Right cardiac atrium (tissue), 5 donors: ENCODE results near the gene AMBRA1. TPM values are rescaled to one million over a fixed set of nuclear protein-coding genes. Genes with fewer than 3 reads are reported as not detected.

ENCODE experiments used
- ATAC-seq, 2 donors: fragments of 200-7000 bp; cut with Tn5 transposase; one replicate each; pipeline versions ENCODE4 v1.8.0 to v1.9.1; 2020; ENCODE audit warnings: moderate library complexity in 2 of 2, mild to moderate bottlenecking in 1 of 2
- DNase-seq, 3 donors: peaks; one replicate each; pipeline ENCODE4 v3.0.0-alpha.2; 2020
- H3K27ac ChIP-seq: one replicate; pipeline ENCODE4 v1.5.1; 2013; ENCODE audit warnings: mild to moderate bottlenecking, low read length, control low read depth, moderate library complexity
- H3K27me3 ChIP-seq: one replicate; pipeline ENCODE4 v1.6.1; 2013; ENCODE audit not compliant: control insufficient read depth, insufficient read depth
- H3K4me1 ChIP-seq: one replicate; pipeline ENCODE4 v1.6.1; 2013; ENCODE audit warnings: low read length; ENCODE audit not compliant: control insufficient read depth, insufficient read depth
- H3K4me3 ChIP-seq: one replicate; pipeline ENCODE4 v1.5.1; 2013; ENCODE audit warnings: low read length, control low read depth
- H3K9me3 ChIP-seq: one replicate; pipeline ENCODE4 v1.6.1; 2013; ENCODE audit warnings: low read length; ENCODE audit not compliant: control insufficient read depth
- WGBS: extraction: QIAGEN DNeasy Blood & Tissue Kit; methylation state at CpG from one replicate; pipeline ENCODE4 v1.1.7; 2013; 5-methylcytosine and 5-hydroxymethylcytosine counted together
- intact Hi-C, 4 donors: fragments of 100-400 bp; cut with DNase I; formaldehyde crosslinking; loops; one replicate each; pipeline versions ENCODE4 v1.11.0 to v1.14.0; 2022 to 2023
- polyA plus RNA-seq: library from polyadenylated mRNA; stranded (reverse); fragments of 200-250 nt; gene quantifications from one replicate; pipeline ENCODE4 v1.2.3, GENCODE V29; 2013
- total RNA-seq, 4 donors: library from RNA; stranded (reverse); fragmentation: NEBNext Ultra II Directional; extraction: Animal tissue kit (Norgen Biotek cat#: 25700); gene quantifications; one replicate each; pipeline ENCODE4 v1.2.1, GENCODE V29; 2021
- donor health status: healthy with polysubstance abuse.
- donor health status: DM: no; HTN: yes; CAD: no.
- donor health status: DM: no; HTN: no; CAD: no.
- donor health status: DM: no; HTN: yes; CAD: no; lungs with severe emphysema.
- donor health status: DM: yes; HTN: yes; CAD: no.

Gene AMBRA1
- total and polyA plus RNA-seq, 5 donors = 8.1 to 23.6 (median 19.5) TPM

DNA sequence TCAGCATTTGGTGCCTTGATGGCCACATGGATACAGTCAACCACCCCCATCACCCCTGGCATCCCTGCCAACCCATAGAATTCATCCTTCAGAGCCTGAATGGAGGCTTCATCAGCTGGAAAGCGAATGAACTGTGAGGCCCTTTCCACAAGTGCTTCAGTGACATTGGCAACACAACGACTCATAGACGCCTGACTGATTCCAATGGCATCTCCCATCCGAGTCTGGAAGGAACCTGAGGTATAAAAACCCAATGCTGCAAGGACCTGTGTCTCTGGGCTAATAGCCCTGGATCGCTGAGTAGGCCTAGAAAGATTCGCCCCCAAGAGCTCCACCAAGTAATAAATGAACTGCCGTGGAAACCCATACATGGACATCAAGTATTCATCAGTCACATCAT lies 21.9 kb upstream of the AMBRA1 start:
- Histone ChIP-seq H3K4me3 (no peak overlapping the region), H3K9me3 (no peaks in the 10 kb centered on the region), H3K27ac (no peak overlapping the region), H3K4me1 (peaks cover 2% of the 10 kb centered on the region), H3K27me3 (no peaks in the 10 kb centered on the region)
- DNase-seq = no peak
- intact Hi-C loops = loop anchor here in 1 of 4 donors (10.0 kb wide), 1 partner anchor 231 kb away; the partner anchor contains the start of gene MDK
- 96% methylated on average over 7 of the region's 7 CpGs for WGBS
- no peak for ATAC-seq

DNA sequence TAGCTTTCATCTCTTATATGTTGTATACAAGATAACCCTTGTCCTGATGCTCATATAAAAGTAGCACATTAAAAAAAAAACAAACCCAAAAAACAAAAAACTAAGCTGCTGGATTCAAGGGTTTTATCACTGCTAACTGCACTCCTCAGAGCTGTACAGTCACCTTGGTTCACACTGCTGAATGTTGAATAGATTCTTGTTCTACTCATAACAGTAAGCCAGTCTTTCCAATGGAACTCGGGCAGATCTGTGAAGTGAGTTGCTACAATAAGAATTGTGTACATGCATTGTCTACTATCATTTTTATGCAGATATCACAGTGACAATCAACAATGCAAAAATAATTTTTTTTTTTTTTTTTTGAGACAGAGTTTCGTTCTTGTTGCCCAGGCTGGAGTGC lies 18.5 kb upstream of the AMBRA1 start:
- intact Hi-C loops = loop anchor here in 1 of 4 donors (10.0 kb wide), 1 partner anchor 228 kb away; the partner anchor contains the start of gene MDK
- WGBS = 64% methylated on average over 2 of the region's 2 CpGs
- Histone ChIP-seq H3K4me3 (no peak overlapping the region), H3K9me3 (no peaks in the 10 kb centered on the region), H3K4me1 (no peaks in the 10 kb centered on the region), H3K27ac (no peak overlapping the region), H3K27me3 (no peaks in the 10 kb centered on the region)
- DNase-seq = no peak
- no peak for ATAC-seq

GRCh38 chr11:46611526-46612304 lies 17.9 kb upstream of the AMBRA1 start:
- peak; percentile 18 to 22 for ATAC-seq
- WGBS = 71% methylated on average over 5 of the region's 5 CpGs
- no peaks in the 10 kb centered on the region for H3K27me3 ChIP-seq
- H3K4me1 ChIP-seq = no peaks in the 10 kb centered on the region
- no peak for DNase-seq
- H3K9me3 ChIP-seq = no peaks in the 10 kb centered on the region
- peak overlapping the region; percentile 35 for H3K27ac ChIP-seq
- H3K4me3 ChIP-seq = no peak overlapping the region
- intact Hi-C loops = loop anchor here in 1 of 4 donors (10.0 kb wide), 1 partner anchor 227 kb away; the partner anchor contains the start of gene MDK

DNA sequence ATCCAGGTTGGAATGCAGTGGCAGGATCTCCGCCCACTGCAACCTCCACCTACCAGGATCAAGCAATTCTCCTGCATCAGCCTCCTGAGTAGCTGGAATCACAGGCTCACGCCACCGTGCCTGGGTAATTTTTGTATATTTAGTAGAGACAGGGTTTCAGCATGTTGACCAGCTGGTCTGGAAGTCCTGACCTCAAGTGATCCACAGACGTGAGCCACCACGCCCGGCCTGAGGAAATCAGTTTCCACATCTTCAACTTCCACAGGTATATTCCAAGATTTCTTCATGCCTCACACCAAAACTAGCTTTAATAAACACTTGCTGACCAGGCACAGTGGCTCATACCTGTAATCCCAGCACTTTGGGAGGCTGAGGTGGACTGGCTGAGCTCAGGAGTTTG lies 15.6 kb upstream of the AMBRA1 start:
- no peak for ATAC-seq

GRCh38 chr11:46607516-46607915 lies 13.7 kb upstream of the AMBRA1 start:
- no peak overlapping the region for H3K27ac ChIP-seq
- 79% methylated on average over 1 of the region's 1 CpG for WGBS
- DNase-seq (no peak), ATAC-seq (no peak)
- H3K9me3 ChIP-seq = no peaks in the 10 kb centered on the region
- no peaks in the 10 kb centered on the region for H3K27me3 ChIP-seq
- intact Hi-C loops = no loop called here
- no peak overlapping the region for H3K4me3 ChIP-seq
- H3K4me1 ChIP-seq = no peaks in the 10 kb centered on the region

More for the DNA sequence above, 15.6 kb upstream of the AMBRA1 start:
- H3K9me3 ChIP-seq = no peaks in the 10 kb centered on the region
- no peak overlapping the region for H3K27ac ChIP-seq
- H3K4me3 ChIP-seq = no peak overlapping the region
- DNase-seq = peak in 1 of 3 donors; percentile 36
- H3K4me1 ChIP-seq = no peaks in the 10 kb centered on the region
- intact Hi-C loops = no loop called here
- 95% methylated on average over 6 of the region's 6 CpGs for WGBS
- no peaks in the 10 kb centered on the region for H3K27me3 ChIP-seq

GRCh38 chr11:46604796-46605195 lies 11.0 kb upstream of the AMBRA1 start:
- Histone ChIP-seq H3K4me3 (no peak overlapping the region), H3K27ac (no peak overlapping the region), H3K4me1 (no peaks in the 10 kb centered on the region), H3K27me3 (no peaks in the 10 kb centered on the region), H3K9me3 (no peaks in the 10 kb centered on the region)
- DNase-seq = no peak
- intact Hi-C loops = no loop called here
- 86% methylated on average over 1 of the region's 1 CpG for WGBS
- ATAC-seq = no peak

- no peak for DNase-seq
- intact Hi-C loops = no loop called here
- Histone ChIP-seq H3K27ac (no peak overlapping the region), H3K4me3 (no peak overlapping the region), H3K27me3 (no peaks in the 10 kb centered on the region), H3K9me3 (no peaks in the 10 kb centered on the region), H3K4me1 (no peaks in the 10 kb centered on the region)
- ATAC-seq = no peak
- whole genome bisulfite sequencing = 94% methylated on average over 15 of the region's 15 CpGs
Measured at GRCh38 chr11:46603704-46604308, 10.0 kb upstream of the AMBRA1 start.

- 50% methylated on average over 1 of the region's 1 CpG for WGBS
- intact Hi-C loops = no loop called here
- ATAC-seq = peak in 1 of 2 donors; percentile 48
- no peak for DNase-seq
- no peaks in the 10 kb centered on the region for H3K27me3 ChIP-seq
- H3K4me1 ChIP-seq = no peaks in the 10 kb centered on the region
- H3K4me3 ChIP-seq = no peak overlapping the region
- no peaks in the 10 kb centered on the region for H3K9me3 ChIP-seq
- H3K27ac ChIP-seq = no peak overlapping the region
Measured at GRCh38 chr11:46601129-46601528, 7.3 kb upstream of the AMBRA1 start.

GRCh38 chr11:46600194-46600960 lies 6.6 kb upstream of the AMBRA1 start:
- intact Hi-C loops = no loop called here
- DNase-seq = no peak
- ATAC-seq = peak; percentile 22 to 41
- 72% methylated on average over 3 of the region's 3 CpGs for WGBS
- H3K27ac ChIP-seq = peak overlapping the region; percentile 17
- H3K27me3 ChIP-seq = no peaks in the 10 kb centered on the region
- no peaks in the 10 kb centered on the region for H3K9me3 ChIP-seq
- H3K4me3 ChIP-seq = no peak overlapping the region
- no peaks in the 10 kb centered on the region for H3K4me1 ChIP-seq

DNA sequence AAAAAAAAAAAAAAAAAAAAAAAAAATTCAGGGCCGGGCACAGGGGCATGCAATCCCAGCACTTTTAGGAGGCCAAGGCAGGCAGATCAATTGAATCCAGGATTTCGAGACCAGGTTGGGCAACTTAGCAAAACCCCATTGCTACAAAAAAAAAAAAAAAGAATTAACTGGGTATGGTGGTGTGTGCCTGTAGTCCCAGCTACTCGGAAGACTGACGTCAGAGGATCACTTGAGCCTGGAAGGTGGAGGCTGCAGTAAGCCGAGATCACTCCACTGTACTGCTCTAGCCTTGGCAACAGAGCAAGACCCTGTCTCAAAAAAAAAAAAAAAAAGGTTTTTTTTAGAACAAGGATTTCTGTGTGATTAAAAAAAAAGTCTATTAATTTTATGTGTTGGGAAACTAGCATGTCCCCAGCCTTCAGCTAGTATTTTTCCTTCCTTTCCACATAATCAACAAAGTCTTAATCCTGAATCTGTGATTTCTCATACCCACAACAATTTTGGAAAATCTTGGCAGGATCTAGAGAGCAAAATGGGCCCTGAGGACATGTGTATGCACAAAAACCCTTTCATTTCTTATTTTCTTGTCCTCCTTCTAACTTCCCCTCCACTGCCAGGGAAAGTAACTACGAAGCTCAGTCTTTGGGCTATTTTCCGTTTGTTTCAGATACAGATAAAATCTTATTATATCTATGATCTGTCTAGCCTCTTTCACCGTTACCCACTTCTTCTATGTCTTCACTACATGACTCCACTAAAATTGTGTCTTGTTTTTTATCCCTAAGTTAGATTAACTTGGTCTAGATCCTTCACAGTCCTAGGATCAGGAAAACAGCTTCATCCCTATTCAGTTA lies 5.7 kb upstream of the AMBRA1 start:
- DNase-seq (peak in 1 of 3 donors; percentile 54), ATAC-seq (peak; percentile 80 to 87)
- no peaks in the 10 kb centered on the region for H3K27me3 ChIP-seq
- 71% methylated on average over 8 of the region's 8 CpGs for WGBS
- intact Hi-C loops = no loop called here
- no peaks in the 10 kb centered on the region for H3K9me3 ChIP-seq
- H3K27ac ChIP-seq = no peak overlapping the region
- no peak overlapping the region for H3K4me3 ChIP-seq
- H3K4me1 ChIP-seq = no peaks in the 10 kb centered on the region
